Endothelial cell of umbilical vein (primary cell): ENCODE measurements around the gene DHCR7.

ENCODE experiments used
- CTCF ChIP-seq, 2 donors: IDR thresholded peaks; 1 replicate in 1 of 2; 2 replicates in 1 of 2; pipeline ENCODE4 v1.5.1; 2011; ENCODE audit warnings: low read length in 2 of 2, mild to moderate bottlenecking in 2 of 2, moderate library complexity in 2 of 2, control low read depth in 1 of 2, inconsistent platforms in 1 of 2, low read depth in 1 of 2; ENCODE audit not compliant: insufficient read depth in 1 of 2; ENCODE audit errors: extremely low read depth in 1 of 2
- EZH2 ChIP-seq: IDR thresholded peaks from 2 replicates; pipeline ENCODE4 v1.6.1; 2012; ENCODE audit warnings: borderline replicate concordance, low read depth, mild to moderate bottlenecking, moderate library complexity, low read length, inconsistent platforms; ENCODE audit not compliant: severe bottlenecking
- FOS ChIP-seq: IDR thresholded peaks from 2 replicates; pipeline ENCODE4 v1.6.1; 2011; ENCODE audit warnings: mild to moderate bottlenecking, low read length, moderate library complexity, borderline replicate concordance; ENCODE audit not compliant: insufficient read depth
- GATA2 ChIP-seq: IDR thresholded peaks from 2 replicates; pipeline ENCODE4 v1.7.0; 2011; ENCODE audit warnings: low read depth, mild to moderate bottlenecking, moderate library complexity, mixed read lengths, low read length; ENCODE audit not compliant: insufficient read length, insufficient read depth
- MAX ChIP-seq: IDR thresholded peaks from 2 replicates; pipeline ENCODE4 v1.6.1; 2011; ENCODE audit not compliant: insufficient read depth, insufficient read length
- MYC ChIP-seq: IDR thresholded peaks from one replicate; pipeline ENCODE4 v1.6.1; 2011; ENCODE audit warnings: mild to moderate bottlenecking, low read depth, low read length
- POLR2A ChIP-seq: IDR thresholded peaks from 2 replicates; pipeline ENCODE4 v1.6.1; 2012; ENCODE audit warnings: low read depth, mild to moderate bottlenecking, control low read depth, low read length
- POLR2AphosphoS5 ChIP-seq: IDR thresholded peaks from 2 replicates; pipeline ENCODE4 v1.6.1; 2012; ENCODE audit warnings: low read depth, mild to moderate bottlenecking, control low read depth, low read length, moderate library complexity; ENCODE audit not compliant: insufficient read depth

- TF ChIP-seq CTCF (IDR thresholded peaks at IDR 0.05; ENCODE audit: extremely low read depth in 1 of 2, insufficient read depth in 1 of 2, low read depth in 1 of 2, low read length in 2 of 2) (no peak), POLR2A (no peak), FOS (no peak), EZH2 (no peak), MAX (no peak), POLR2AphosphoS5 (no peak), GATA2 (no peak), MYC (no peak)
Measured at GRCh38 chr11:71433648-71434450, 14.3 kb downstream of the DHCR7 start.
